HFFc6 (cell line): Measurements from ENCODE around the gene ACE2. TPM values are rescaled to one million over a fixed set of nuclear protein-coding genes. Genes with fewer than 3 reads are reported as not detected.

Experiments
- DNase-seq: peaks from one replicate; pipeline ENCODE4 v3.0.0-alpha.2; 2018
- H3K27ac Mint-ChIP-seq: 2 replicates; pipeline ENCODE4 v1.8.0; 2020; ENCODE audit warnings: mild to moderate bottlenecking, mixed read lengths
- H3K27me3 Mint-ChIP-seq: 2 replicates; pipeline ENCODE4 v1.8.0; 2021; ENCODE audit warnings: mild to moderate bottlenecking, moderate library complexity, mixed read lengths; ENCODE audit not compliant: insufficient read depth
- H3K36me3 Mint-ChIP-seq: 2 replicates; pipeline ENCODE4 v1.8.0; 2021; ENCODE audit warnings: low read depth, mixed read lengths
- H3K4me1 Mint-ChIP-seq: 2 replicates; pipeline ENCODE4 v1.8.0; 2020; ENCODE audit warnings: low read depth, mixed read lengths
- H3K4me3 Mint-ChIP-seq: 2 replicates; pipeline ENCODE4 v1.8.0; 2020; ENCODE audit warnings: mild to moderate bottlenecking, moderate library complexity, mixed read lengths
- H3K9me3 Mint-ChIP-seq: 2 replicates; pipeline ENCODE4 v1.8.0; 2020; ENCODE audit warnings: mild to moderate bottlenecking, mixed read lengths
- CTCF ChIP-seq: fragments of 200-600 bp; sonication (generic); IDR thresholded peaks from 2 replicates; pipeline ENCODE4 v1.5.0; 2021; ENCODE audit warnings: antibody characterized with exemption, mild to moderate bottlenecking
- total RNA-seq, 6 experiments: library from RNA; stranded (reverse); fragmentation: NEBNext Ultra II Directional; extraction: Animal tissue kit (Norgen Biotek cat#: 25700); gene quantifications; 2 replicates in 1 of 6; 3 replicates in 5 of 6; pipeline ENCODE4 v1.2.3, GENCODE V29; 2021

Gene ACE2
- total RNA-seq, 6 experiments from 2014 or later, result not detected

GRCh38 chrX:15525664-15526416 is 74.9 kb downstream of the ACE2 start:
- no peak overlapping the region for H3K4me3 Mint-ChIP-seq
- no peak overlapping the region for H3K27ac Mint-ChIP-seq

GRCh38 chrX:15524417-15524816 is 76.3 kb downstream of the ACE2 start:
- no peak for DNase-seq
- no peaks in the 10 kb centered on the region for H3K36me3 Mint-ChIP-seq
- peaks cover 10% of the 10 kb centered on the region for H3K27me3 Mint-ChIP-seq
- no peak for TF ChIP-seq CTCF
- H3K27ac Mint-ChIP-seq, result no peak overlapping the region
- H3K4me1 Mint-ChIP-seq, result no peaks in the 10 kb centered on the region
- no peaks in the 10 kb centered on the region for H3K9me3 Mint-ChIP-seq
- no peak overlapping the region for H3K4me3 Mint-ChIP-seq

More at GRCh38 chrX:15525664-15526416, 74.9 kb downstream of the ACE2 start:
- Mint-ChIP-seq H3K36me3 (no peaks in the 10 kb centered on the region), H3K4me1 (no peaks in the 10 kb centered on the region), H3K9me3 (no peaks in the 10 kb centered on the region), H3K27me3 (peaks cover 10% of the 10 kb centered on the region)
- no peak for DNase-seq
- TF ChIP-seq CTCF, result no peak

- Mint-ChIP-seq H3K27me3 (peaks cover 9% of the 10 kb centered on the region), H3K4me1 (no peaks in the 10 kb centered on the region)
Observed at GRCh38 chrX:15523088-15523487, 77.7 kb downstream of the ACE2 start.

GRCh38 chrX:15522464-15522863 is 78.3 kb downstream of the ACE2 start:
- Mint-ChIP-seq H3K9me3 (no peaks in the 10 kb centered on the region), H3K27me3 (peaks cover 7% of the 10 kb centered on the region; the same call in 1 of the 2 replicates), H3K4me1 (no peaks in the 10 kb centered on the region), H3K27ac (no peak overlapping the region), H3K4me3 (no peak overlapping the region), H3K36me3 (no peaks in the 10 kb centered on the region)
- DNase-seq, result no peak
- no peak for TF ChIP-seq CTCF

More at GRCh38 chrX:15523088-15523487, 77.7 kb downstream of the ACE2 start:
- Mint-ChIP-seq H3K36me3 (no peaks in the 10 kb centered on the region), H3K4me3 (no peak overlapping the region), H3K27ac (no peak overlapping the region), H3K9me3 (no peaks in the 10 kb centered on the region)
- no peak for DNase-seq
- TF ChIP-seq CTCF, result no peak

GRCh38 chrX:15515931-15516330 is 84.8 kb downstream of the ACE2 start:
- no peak overlapping the region for H3K4me3 Mint-ChIP-seq
- no peak for TF ChIP-seq CTCF
- H3K9me3 Mint-ChIP-seq, result no peaks in the 10 kb centered on the region
- H3K36me3 Mint-ChIP-seq, result no peaks in the 10 kb centered on the region
- H3K27ac Mint-ChIP-seq, result no peak overlapping the region
- DNase-seq, result no peak
- H3K4me1 Mint-ChIP-seq, result no peaks in the 10 kb centered on the region
- no peaks in the 10 kb centered on the region for H3K27me3 Mint-ChIP-seq
